Vagina (tissue), 2 donors: ENCODE measurements around the gene RNF114. TPM values are rescaled to one million over a fixed set of nuclear protein-coding genes. Genes with fewer than 3 reads are reported as not detected.

ENCODE experiments used
- DNase-seq, 2 donors: peaks; one replicate each; pipeline ENCODE4 v3.0.0-alpha.2; 2017; ENCODE audit errors: extremely low spot score in 2 of 2
- H3K27ac ChIP-seq: fragments of 200-600 bp; sonication (generic); one replicate; pipeline ENCODE4 v1.5.1; 2019
- H3K27me3 ChIP-seq: fragments of 200-600 bp; sonication (generic); one replicate; pipeline ENCODE4 v1.5.1; 2019
- H3K36me3 ChIP-seq, 2 donors: fragments of 200-600 bp; sonication (generic); one replicate each; pipeline ENCODE4 v1.5.1; 2017 to 2019
- H3K4me1 ChIP-seq: fragments of 200-600 bp; sonication (generic); one replicate; pipeline ENCODE4 v1.5.1; 2019
- H3K4me3 ChIP-seq, 2 donors: fragments of 200-600 bp; sonication (generic); 1 replicate in 1 of 2; 2 replicates in 1 of 2; pipeline ENCODE4 v1.5.1; 2016 to 2019
- H3K9me3 ChIP-seq: fragments of 200-600 bp; sonication (generic); one replicate; pipeline ENCODE4 v1.5.1; 2019
- CTCF ChIP-seq, 3 experiments: fragments of 450-650 bp in 2 of 3; fragments of 200-600 bp in 1 of 3; sonication (generic) in 1 of 3; IDR thresholded peaks; one replicate each; pipeline ENCODE4 v1.5.1; 2017 to 2019; ENCODE audit warnings: antibody characterized with exemption in 3 of 3, mild to moderate bottlenecking in 2 of 3, moderate library complexity in 2 of 3
- POLR2A ChIP-seq, 2 donors: fragments of 450-650 bp; IDR thresholded peaks; one replicate each; pipeline ENCODE4 v1.6.1; 2017; ENCODE audit warnings: antibody characterized with exemption in 2 of 2, mild to moderate bottlenecking in 2 of 2, moderate library complexity in 2 of 2
- POLR2AphosphoS5 ChIP-seq, 2 donors: sonication (generic); formaldehyde crosslinking; IDR thresholded peaks; one replicate each; pipeline ENCODE4 v1.9.0; 2017; ENCODE audit warnings: antibody characterized with exemption in 2 of 2, mild to moderate bottlenecking in 2 of 2, low read depth in 1 of 2; ENCODE audit not compliant: insufficient read depth in 1 of 2
- intact Hi-C: fragments of 100-400 bp; cut with DNase I; formaldehyde crosslinking; loops from one replicate; pipeline ENCODE4 v1.15.1; 2023
- total RNA-seq: library from RNA; depleted of rRNA; stranded (reverse); fragments of >200 nt; gene quantifications from one replicate; pipeline ENCODE4 v1.2.3, GENCODE V29; 2016

The RNF114 gene
- total RNA-seq, 1 donor from 2014 or later = 153 TPM

GRCh38 chr20:49982072-49982345 is 45.8 kb downstream of the RNF114 start:
- H3K9me3 ChIP-seq = no peaks in the 10 kb centered on the region
- no peak for DNase-seq
- intact Hi-C loops = loop anchor here (5.0 kb wide), 1 partner anchor 365 kb away; no protein-coding TSS in a partner anchor
- H3K36me3 ChIP-seq = no peaks in the 10 kb centered on the region
- peaks cover 53% of the 10 kb centered on the region for H3K4me1 ChIP-seq
- no peaks in the 10 kb centered on the region for H3K27me3 ChIP-seq
- no peak for TF ChIP-seq CTCF (IDR thresholded peaks at IDR 0.05)
- no peak for TF ChIP-seq POLR2A (IDR thresholded peaks at IDR 0.05)
- TF ChIP-seq POLR2AphosphoS5 (IDR thresholded peaks at IDR 0.05; ENCODE audit: insufficient read depth in 1 of 2, low read depth in 1 of 2) = no peak
- H3K4me3 ChIP-seq = peak overlapping the region; percentile 44 to 55
- no peak overlapping the region for H3K27ac ChIP-seq

GRCh38 chr20:49982346-49983122 is 46.3 kb downstream of the RNF114 start, which contains the start of gene SNAI1:
SNAI1 (plus strand) TSS chr20:49982980; CDS start chr20:49983060, 80 bp downstream.
- peak within 1 kb of the TSS; percentile 44 to 55 for H3K4me3 ChIP-seq
- peak within 1 kb of the TSS; percentile 55 for H3K27ac ChIP-seq
- H3K4me1 ChIP-seq = peaks cover 58% of the 10 kb centered on the region
- intact Hi-C loops = loop anchor here (5.0 kb wide), 1 partner anchor 365 kb away; no protein-coding TSS in a partner anchor
- DNase-seq = no peak
- H3K27me3 ChIP-seq = no peaks in the 10 kb centered on the region
- TF ChIP-seq POLR2AphosphoS5 (IDR thresholded peaks at IDR 0.05; ENCODE audit: insufficient read depth in 1 of 2, low read depth in 1 of 2) (peak in 1 of 2 donors; percentile 80), POLR2A (IDR thresholded peaks at IDR 0.05) (peak in 1 of 2 donors; percentile 76), CTCF (IDR thresholded peaks at IDR 0.05) (peak in 2 of 3 experiments; percentile 19 to 42)
- H3K36me3 ChIP-seq = no peaks in the 10 kb centered on the region
- no peaks in the 10 kb centered on the region for H3K9me3 ChIP-seq

DNA sequence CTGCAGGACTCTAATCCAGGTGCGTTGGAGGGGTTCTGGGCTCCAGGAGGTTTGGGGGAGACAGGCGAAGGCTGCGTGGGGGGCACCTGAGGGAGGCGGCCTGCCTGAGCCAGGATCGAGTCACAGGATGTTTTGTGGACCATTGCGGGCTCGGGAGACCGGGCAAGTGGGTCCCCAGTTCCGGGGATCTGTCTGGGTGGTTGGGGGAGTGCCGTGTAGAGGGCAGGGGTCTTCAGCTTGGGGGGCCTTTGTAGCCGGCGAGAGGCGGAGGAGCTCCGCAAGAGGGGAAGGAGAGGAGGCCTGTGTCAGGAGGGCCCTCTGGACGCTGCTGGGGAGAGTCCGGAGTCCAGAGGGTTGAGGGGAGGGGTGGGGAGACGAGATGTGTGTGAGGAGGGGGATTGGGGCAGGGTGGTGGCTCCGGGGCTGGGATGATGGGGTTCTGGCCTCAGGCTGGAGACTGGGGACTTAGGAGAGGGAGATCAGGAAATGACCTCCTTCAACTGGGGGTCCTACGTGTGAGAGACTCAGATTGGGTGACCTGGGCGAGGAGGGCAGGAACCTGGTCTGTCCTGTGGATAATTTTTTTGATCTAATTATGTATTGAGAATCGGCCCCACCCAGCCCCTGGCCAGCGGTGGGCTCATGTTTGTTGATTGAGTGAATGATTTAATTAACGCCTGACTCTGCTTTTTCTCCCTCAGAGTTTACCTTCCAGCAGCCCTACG is 47.1 kb downstream of the RNF114 start:
- Histone ChIP-seq H3K4me1 (peaks cover 64% of the 10 kb centered on the region), H3K36me3 (no peaks in the 10 kb centered on the region), H3K27ac (peak overlapping the region; percentile 55), H3K4me3 (peak overlapping the region; percentile 44 to 55), H3K27me3 (no peaks in the 10 kb centered on the region), H3K9me3 (no peaks in the 10 kb centered on the region)
- TF ChIP-seq POLR2AphosphoS5 (IDR thresholded peaks at IDR 0.05; ENCODE audit: insufficient read depth in 1 of 2, low read depth in 1 of 2) (peak in 1 of 2 donors; percentile 31), POLR2A (IDR thresholded peaks at IDR 0.05) (no peak)
- intact Hi-C loops = loop anchor here (5.0 kb wide), 1 partner anchor 364 kb away; no protein-coding TSS in a partner anchor
- no peak for DNase-seq

GRCh38 chr20:49983848-49984408 is 47.7 kb downstream of the RNF114 start:
- intact Hi-C loops = loop anchor here (5.0 kb wide), 1 partner anchor 363 kb away; no protein-coding TSS in a partner anchor
- H3K27ac ChIP-seq = no peak overlapping the region
- H3K27me3 ChIP-seq = no peaks in the 10 kb centered on the region
- peaks cover 66% of the 10 kb centered on the region for H3K4me1 ChIP-seq
- H3K36me3 ChIP-seq = no peaks in the 10 kb centered on the region
- H3K9me3 ChIP-seq = no peaks in the 10 kb centered on the region
- no peak for DNase-seq
- H3K4me3 ChIP-seq = peak overlapping the region; percentile 44 to 55
- TF ChIP-seq POLR2A (IDR thresholded peaks at IDR 0.05) (no peak), CTCF (IDR thresholded peaks at IDR 0.05) (no peak), POLR2AphosphoS5 (IDR thresholded peaks at IDR 0.05; ENCODE audit: insufficient read depth in 1 of 2, low read depth in 1 of 2) (no peak)

- H3K9me3 ChIP-seq = no peaks in the 10 kb centered on the region
- peaks cover 66% of the 10 kb centered on the region for H3K4me1 ChIP-seq
- TF ChIP-seq CTCF (IDR thresholded peaks at IDR 0.05) = no peak
- TF ChIP-seq POLR2A (IDR thresholded peaks at IDR 0.05) = no peak
- TF ChIP-seq POLR2AphosphoS5 (IDR thresholded peaks at IDR 0.05; ENCODE audit: insufficient read depth in 1 of 2, low read depth in 1 of 2) = no peak
- H3K27me3 ChIP-seq = no peaks in the 10 kb centered on the region
- H3K4me3 ChIP-seq = peak overlapping the region; percentile 44 to 55
- intact Hi-C loops = loop anchor here (5.0 kb wide), 2 partner anchors 43 to 363 kb away; no protein-coding TSS in a partner anchor
- no peak for DNase-seq
- H3K27ac ChIP-seq = no peak overlapping the region
- no peaks in the 10 kb centered on the region for H3K36me3 ChIP-seq
Observed at GRCh38 chr20:49984426-49985153, 48.4 kb downstream of the RNF114 start.
